CD4-positive, alpha-beta T cell (primary cell): ENCODE data around the gene WRNIP1. TPM values are rescaled to one million over a fixed set of nuclear protein-coding genes. Genes with fewer than 3 reads are reported as not detected.

ENCODE experiments used
- ATAC-seq: fragments of 200-7000 bp; cut with Tn5 transposase; one replicate; pipeline ENCODE4 v1.10.0; 2022; ENCODE audit warnings: mild to moderate bottlenecking; ENCODE audit not compliant: poor library complexity
- CTCF ChIA-PET: fragments of 350-600 bp; sonication (Branson Sonifier 250); formaldehyde crosslinking; loops from one replicate; lab custom pipeline; 2021; ENCODE audit warnings: antibody characterized with exemption, inconsistent platforms; lab: Charles Lee
- POLR2A ChIA-PET: fragments of 350-600 bp; sonication (Branson Sonifier 250); formaldehyde crosslinking; loops from one replicate; lab custom pipeline; 2021; ENCODE audit warnings: antibody characterized with exemption, inconsistent platforms; lab: Charles Lee
- DNase-seq, 14 experiments: peaks; one replicate each; pipeline ENCODE4 v3.0.0-alpha.2; 2013 to 2020; ENCODE audit warnings: mixed read lengths in 2 of 14
- H3K27ac ChIP-seq, 2 donors: one replicate each; pipeline versions ENCODE4 v1.5.1 to v1.7.0; 2013; ENCODE audit warnings: low read length in 2 of 2, low read depth in 1 of 2, mild to moderate bottlenecking in 1 of 2
- H3K27me3 ChIP-seq, 2 experiments: 1 replicate in 1 of 2; 2 replicates in 1 of 2; pipeline versions ENCODE4 v1.6.1 to v1.7.0; 2013; ENCODE audit warnings: low read length in 2 of 2, control low read depth in 1 of 2, mild to moderate bottlenecking in 1 of 2, moderate library complexity in 1 of 2; ENCODE audit not compliant: insufficient read depth in 2 of 2, control insufficient read depth in 1 of 2
- H3K36me3 ChIP-seq: one replicate; pipeline ENCODE4 v1.6.1; 2013; ENCODE audit warnings: low read length, control low read depth; ENCODE audit not compliant: insufficient read depth
- H3K4me1 ChIP-seq: one replicate; pipeline ENCODE4 v1.6.1; 2013; ENCODE audit warnings: low read length, control low read depth; ENCODE audit not compliant: insufficient read depth
- H3K4me3 ChIP-seq: one replicate; pipeline ENCODE4 v1.5.1; 2013; ENCODE audit warnings: mild to moderate bottlenecking, low read length, moderate library complexity
- H3K9me3 ChIP-seq, 2 experiments: 1 replicate in 1 of 2; 2 replicates in 1 of 2; pipeline versions ENCODE4 v1.6.1 to v1.7.0; 2013; ENCODE audit warnings: low read length in 2 of 2, mild to moderate bottlenecking in 2 of 2, control low read depth in 1 of 2, moderate library complexity in 1 of 2; ENCODE audit not compliant: control insufficient read depth in 1 of 2, insufficient read depth in 1 of 2
- H3K27ac Mint-ChIP-seq: one replicate; pipeline ENCODE4 v1.8.0; 2020; ENCODE audit warnings: mixed read lengths
- H3K27me3 Mint-ChIP-seq: one replicate; pipeline ENCODE4 v1.8.0; 2021; ENCODE audit warnings: mixed read lengths
- H3K36me3 Mint-ChIP-seq: one replicate; pipeline ENCODE4 v1.8.0; 2021; ENCODE audit warnings: low read depth, mixed read lengths
- H3K4me1 Mint-ChIP-seq: one replicate; pipeline ENCODE4 v1.8.0; 2021; ENCODE audit warnings: low read depth, mixed read lengths
- H3K4me3 Mint-ChIP-seq: one replicate; pipeline ENCODE4 v1.8.0; 2020; ENCODE audit warnings: mild to moderate bottlenecking, mixed read lengths
- H3K9me3 Mint-ChIP-seq: one replicate; pipeline ENCODE4 v1.8.0; 2020; ENCODE audit warnings: mixed read lengths
- intact Hi-C, 2 experiments: fragments of 100-400 bp; cut with DNase I in 1 of 2; cut with micrococcal nuclease in 1 of 2; formaldehyde crosslinking; loops; one replicate each; pipeline versions ENCODE4 v1.15.1 to v1.9.0; 2023 to 2025; cut with DNase I, micrococcal nuclease
- total RNA-seq, 174 experiments: library from RNA in 2 of 174; stranded (reverse) in 2 of 174; gene quantifications; one replicate each; pipeline ENCODE4 v1.2.3 and lab custom pipeline; 2021 to 2026
- TF ChIP-seq, protein P1 (sequence below): fragments of 200-600 bp; IDR thresholded peaks from one replicate; pipeline ENCODE4 v1.8.0; 2022; ENCODE audit warnings: antibody characterized with exemption, mild to moderate bottlenecking

Gene WRNIP1
- total RNA-seq, 2 experiments from 2014 or later = 22.4 to 25.2 TPM

DNA sequence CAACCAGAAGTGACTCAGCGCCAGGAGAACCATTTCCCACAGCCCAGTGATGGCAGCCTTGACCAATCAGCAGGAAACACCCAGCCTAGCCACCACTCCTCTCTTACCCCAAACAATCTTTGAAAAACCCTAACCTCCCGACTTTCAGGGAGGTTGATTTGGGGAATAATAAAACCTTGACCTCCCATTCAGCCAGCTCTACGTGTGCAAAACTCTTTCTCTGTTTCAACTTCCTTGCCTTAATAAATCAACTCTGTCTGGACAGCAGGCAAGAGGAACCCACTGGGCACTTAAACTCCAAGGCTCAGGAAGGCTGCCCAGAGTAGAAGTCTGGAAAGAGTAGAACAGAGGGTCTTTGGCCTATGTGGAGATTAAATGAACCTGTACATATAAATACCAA is 41.5 kb downstream of the WRNIP1 start:
- H3K4me3 Mint-ChIP-seq = no peak overlapping the region
- TF ChIP-seq, protein P1, sequence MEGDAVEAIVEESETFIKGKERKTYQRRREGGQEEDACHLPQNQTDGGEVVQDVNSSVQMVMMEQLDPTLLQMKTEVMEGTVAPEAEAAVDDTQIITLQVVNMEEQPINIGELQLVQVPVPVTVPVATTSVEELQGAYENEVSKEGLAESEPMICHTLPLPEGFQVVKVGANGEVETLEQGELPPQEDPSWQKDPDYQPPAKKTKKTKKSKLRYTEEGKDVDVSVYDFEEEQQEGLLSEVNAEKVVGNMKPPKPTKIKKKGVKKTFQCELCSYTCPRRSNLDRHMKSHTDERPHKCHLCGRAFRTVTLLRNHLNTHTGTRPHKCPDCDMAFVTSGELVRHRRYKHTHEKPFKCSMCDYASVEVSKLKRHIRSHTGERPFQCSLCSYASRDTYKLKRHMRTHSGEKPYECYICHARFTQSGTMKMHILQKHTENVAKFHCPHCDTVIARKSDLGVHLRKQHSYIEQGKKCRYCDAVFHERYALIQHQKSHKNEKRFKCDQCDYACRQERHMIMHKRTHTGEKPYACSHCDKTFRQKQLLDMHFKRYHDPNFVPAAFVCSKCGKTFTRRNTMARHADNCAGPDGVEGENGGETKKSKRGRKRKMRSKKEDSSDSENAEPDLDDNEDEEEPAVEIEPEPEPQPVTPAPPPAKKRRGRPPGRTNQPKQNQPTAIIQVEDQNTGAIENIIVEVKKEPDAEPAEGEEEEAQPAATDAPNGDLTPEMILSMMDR = no peak
- ChIA-PET POLR2A (no interaction called here), CTCF (no interaction called here)
- DNase-seq = no peak
- no peak overlapping the region for H3K27ac Mint-ChIP-seq
- H3K9me3 Mint-ChIP-seq = no peaks in the 10 kb centered on the region
- Histone ChIP-seq H3K36me3 (no peaks in the 10 kb centered on the region), H3K9me3 (no peaks in the 10 kb centered on the region), H3K27ac (no peak overlapping the region), H3K4me1 (peaks cover 5% of the 10 kb centered on the region), H3K27me3 (no peaks in the 10 kb centered on the region), H3K4me3 (no peak overlapping the region)
- no peaks in the 10 kb centered on the region for H3K4me1 Mint-ChIP-seq
- intact Hi-C loops = no loop called here
- no peaks in the 10 kb centered on the region for H3K27me3 Mint-ChIP-seq
- ATAC-seq = no peak
- no peaks in the 10 kb centered on the region for H3K36me3 Mint-ChIP-seq

DNA sequence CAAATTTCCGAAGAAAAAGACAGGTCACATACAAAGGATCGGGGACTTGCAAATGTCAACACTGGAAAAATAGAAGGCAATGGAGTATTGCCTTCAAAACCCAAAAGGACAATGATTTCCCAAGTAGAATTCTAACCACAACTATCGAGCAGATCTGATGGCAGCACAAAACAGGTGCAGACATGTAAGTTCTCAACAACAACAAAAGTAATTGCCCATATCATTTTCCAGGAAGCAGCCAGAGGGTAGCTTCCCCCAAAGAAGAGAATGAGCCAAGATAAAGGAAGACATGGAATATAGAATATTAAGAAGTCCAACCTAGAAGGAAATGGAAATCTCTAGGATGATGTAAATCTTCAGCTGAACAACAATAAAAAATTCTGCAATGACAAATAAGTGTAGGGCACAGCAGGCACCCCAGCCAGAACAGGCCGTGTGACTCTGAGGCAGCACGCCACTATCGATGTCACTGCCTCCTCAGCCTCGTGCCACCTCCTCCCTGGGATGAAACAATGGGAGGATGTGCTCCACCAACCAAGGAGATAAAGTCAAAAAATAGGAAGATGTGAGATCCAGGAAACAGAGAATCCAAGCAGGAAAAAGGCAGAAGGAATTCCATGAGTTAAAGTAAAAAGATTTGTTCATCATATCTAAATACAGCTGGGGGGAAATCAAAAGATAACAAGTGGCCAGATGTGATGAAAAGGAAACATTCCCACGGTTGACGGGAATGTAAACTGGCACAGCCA is 42.3 kb downstream of the WRNIP1 start:
- no peaks in the 10 kb centered on the region for H3K27me3 Mint-ChIP-seq
- Histone ChIP-seq H3K27me3 (no peaks in the 10 kb centered on the region), H3K9me3 (no peaks in the 10 kb centered on the region), H3K4me3 (no peak overlapping the region), H3K27ac (no peak overlapping the region), H3K36me3 (no peaks in the 10 kb centered on the region), H3K4me1 (peaks cover 5% of the 10 kb centered on the region)
- ChIA-PET CTCF (no interaction called here), POLR2A (no interaction called here)
- H3K36me3 Mint-ChIP-seq = no peaks in the 10 kb centered on the region
- TF ChIP-seq, protein P1 = no peak
- intact Hi-C loops = no loop called here
- H3K4me1 Mint-ChIP-seq = no peaks in the 10 kb centered on the region
- no peaks in the 10 kb centered on the region for H3K9me3 Mint-ChIP-seq
- no peak overlapping the region for H3K4me3 Mint-ChIP-seq
- DNase-seq = no peak
- no peak for ATAC-seq
- H3K27ac Mint-ChIP-seq = no peak overlapping the region

DNA sequence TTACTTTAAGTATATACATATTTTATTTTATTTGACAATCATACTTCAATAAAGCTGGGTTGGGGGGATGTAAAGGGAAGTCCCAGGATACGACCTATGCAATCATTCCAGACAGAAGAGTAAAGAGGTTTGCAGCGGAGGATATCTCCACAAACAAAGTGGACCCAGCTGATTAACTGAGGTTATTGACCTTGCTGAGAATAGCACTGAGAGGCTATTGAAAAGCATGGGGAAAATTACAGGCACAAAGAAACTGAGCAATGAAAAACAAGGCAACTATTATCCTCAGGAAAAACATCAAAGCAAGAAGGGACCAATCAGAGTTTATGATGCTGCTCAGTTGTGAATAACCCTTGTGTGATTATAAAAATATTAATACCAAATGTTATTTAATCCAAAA is 43.8 kb downstream of the WRNIP1 start:
- Histone ChIP-seq H3K36me3 (no peaks in the 10 kb centered on the region), H3K9me3 (no peaks in the 10 kb centered on the region), H3K4me3 (no peak overlapping the region), H3K27ac (no peak overlapping the region), H3K27me3 (no peaks in the 10 kb centered on the region), H3K4me1 (peaks cover 5% of the 10 kb centered on the region)
- Mint-ChIP-seq H3K27me3 (no peaks in the 10 kb centered on the region), H3K9me3 (peaks cover 2% of the 10 kb centered on the region), H3K36me3 (no peaks in the 10 kb centered on the region), H3K27ac (no peak overlapping the region), H3K4me3 (no peak overlapping the region), H3K4me1 (no peaks in the 10 kb centered on the region)
- TF ChIP-seq, protein P1 = no peak
- ChIA-PET POLR2A (no interaction called here), CTCF (no interaction called here)
- DNase-seq (no peak), ATAC-seq (no peak)
- intact Hi-C loops = no loop called here
